Dendritic cell treated with granulocyte-macrophage colony-stimulating factor and Interleukin-4, amounts not matched to agents 40 ng/mL and 50 ng/mL, for 4 days (primary cell): ENCODE measurements around the gene SLX9.

Experiments used
- H3K27ac Mint-ChIP-seq: one replicate; pipeline ENCODE4 v1.8.0; 2022; ENCODE audit warnings: mild to moderate bottlenecking, mixed read lengths
- H3K27me3 Mint-ChIP-seq: one replicate; pipeline ENCODE4 v1.8.0; 2022; ENCODE audit warnings: mild to moderate bottlenecking, mixed read lengths
- H3K36me3 Mint-ChIP-seq: one replicate; pipeline ENCODE4 v1.8.0; 2022; ENCODE audit warnings: low read depth, mixed read lengths
- H3K4me1 Mint-ChIP-seq: one replicate; pipeline ENCODE4 v1.8.0; 2022; ENCODE audit warnings: low read depth, mixed read lengths
- H3K4me3 Mint-ChIP-seq: one replicate; pipeline ENCODE4 v1.8.0; 2022; ENCODE audit warnings: mild to moderate bottlenecking, moderate library complexity, mixed read lengths
- H3K9me3 Mint-ChIP-seq: one replicate; pipeline ENCODE4 v1.8.0; 2022; ENCODE audit warnings: mixed read lengths
- intact Hi-C: fragments of 100-400 bp; cut with micrococcal nuclease; formaldehyde crosslinking; loops from one replicate; pipeline ENCODE4 v1.15.0; 2022

SLX9 gene

DNA sequence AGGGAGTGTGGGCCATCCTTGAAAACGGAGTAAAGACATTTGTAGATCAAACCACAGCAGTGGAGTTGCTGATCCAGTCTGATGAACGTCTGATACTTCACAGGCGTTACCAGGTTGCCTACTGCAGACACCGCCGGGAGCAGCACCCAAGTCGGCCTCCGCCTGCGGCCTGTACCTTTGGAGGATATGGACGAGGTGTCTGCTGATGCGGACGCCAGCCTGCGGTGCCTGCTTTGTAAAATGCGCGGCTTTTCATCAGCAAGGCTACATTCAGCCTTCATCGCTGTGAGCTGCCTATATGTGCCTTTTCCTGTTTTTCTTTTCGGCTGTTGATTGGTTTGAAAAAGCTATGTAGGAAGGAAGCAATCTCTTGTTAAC is 16.0 kb downstream of the SLX9 start:
- Mint-ChIP-seq H3K36me3 (peaks cover 99% of the 10 kb centered on the region), H3K27me3 (no peaks in the 10 kb centered on the region), H3K27ac (no peak overlapping the region), H3K9me3 (no peaks in the 10 kb centered on the region), H3K4me3 (no peak overlapping the region), H3K4me1 (no peaks in the 10 kb centered on the region)
- intact Hi-C loops: no loop called here

DNA sequence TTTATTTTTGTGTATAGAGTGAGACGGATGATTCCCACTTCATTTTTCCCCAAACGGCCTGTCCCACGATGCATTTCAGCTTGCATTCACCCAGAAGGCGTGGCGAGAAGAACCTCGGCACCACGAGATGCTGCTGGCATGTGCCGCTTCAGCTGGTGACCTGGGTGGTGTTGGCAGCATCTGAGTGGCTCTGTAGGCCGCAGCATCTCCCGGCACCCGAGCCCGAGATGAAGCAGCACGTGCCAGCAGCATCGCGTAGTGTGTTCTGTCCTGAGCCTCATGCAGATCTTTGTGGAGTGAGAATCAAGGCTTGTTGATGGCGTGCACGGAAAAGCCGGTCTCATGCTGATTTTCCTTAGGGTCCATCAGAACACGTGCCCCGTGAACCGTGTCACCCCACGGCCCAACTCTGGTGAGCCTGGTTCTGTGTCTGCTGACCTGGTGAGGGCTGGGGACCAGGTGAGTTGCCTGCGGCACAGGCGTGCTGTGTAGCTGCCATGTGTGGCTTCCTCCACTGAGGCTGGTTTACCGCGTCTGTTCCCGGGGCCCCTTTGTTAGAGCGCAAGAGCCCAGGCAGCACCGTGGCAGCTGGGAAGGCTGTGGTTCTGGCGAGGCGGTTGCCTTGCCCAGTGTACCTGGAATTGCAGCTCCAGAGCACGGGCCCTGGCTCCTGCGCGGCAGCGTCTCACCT is 16.7 kb downstream of the SLX9 start:
- H3K9me3 Mint-ChIP-seq: no peaks in the 10 kb centered on the region
- intact Hi-C loops: no loop called here
- no peak overlapping the region for H3K27ac Mint-ChIP-seq
- no peaks in the 10 kb centered on the region for H3K4me1 Mint-ChIP-seq
- H3K4me3 Mint-ChIP-seq: no peak overlapping the region
- H3K36me3 Mint-ChIP-seq: peaks cover 99% of the 10 kb centered on the region
- H3K27me3 Mint-ChIP-seq: no peaks in the 10 kb centered on the region

DNA sequence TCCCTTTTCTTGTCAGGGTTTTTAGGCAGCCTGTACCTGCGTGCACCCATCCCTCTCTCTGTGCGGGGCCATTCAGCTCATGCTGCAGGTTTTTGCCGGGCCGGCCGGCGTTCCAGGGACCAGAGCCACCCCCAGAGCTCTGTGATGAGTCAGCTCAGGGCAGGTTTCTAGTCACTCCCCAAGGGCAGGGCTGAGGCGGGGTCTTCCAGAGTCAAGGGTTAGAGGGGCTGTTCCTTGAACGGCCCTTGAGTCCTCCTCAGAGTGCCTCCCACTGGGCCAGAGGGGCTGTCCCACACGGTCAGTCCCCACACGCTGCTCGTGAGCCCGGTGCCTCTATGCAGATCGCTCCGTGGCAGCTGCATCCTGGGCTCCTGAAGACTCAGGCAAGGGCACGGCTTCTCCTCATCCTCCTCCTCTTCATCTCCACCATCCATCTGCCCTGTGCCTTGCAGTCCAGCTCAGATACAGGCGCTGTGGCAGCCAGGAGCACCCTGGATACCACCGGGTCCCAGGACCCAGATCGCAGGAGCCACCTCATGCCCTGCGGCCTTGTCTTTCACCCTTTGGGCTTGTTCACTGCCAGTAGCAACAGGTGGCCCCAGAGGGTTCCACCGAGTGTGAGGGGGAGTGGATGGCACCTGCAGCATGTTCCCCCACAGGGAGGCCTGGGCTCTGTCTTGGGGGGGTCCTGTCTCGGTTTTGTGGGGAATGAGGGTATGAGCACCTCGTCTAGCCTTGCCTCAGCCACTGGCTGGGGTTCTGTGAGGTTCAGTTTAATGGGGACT is 17.4 kb downstream of the SLX9 start:
- Mint-ChIP-seq H3K36me3 (peaks cover 99% of the 10 kb centered on the region), H3K27ac (no peak overlapping the region), H3K4me1 (no peaks in the 10 kb centered on the region), H3K9me3 (no peaks in the 10 kb centered on the region), H3K4me3 (no peak overlapping the region), H3K27me3 (no peaks in the 10 kb centered on the region)
- intact Hi-C loops: no loop called here

DNA sequence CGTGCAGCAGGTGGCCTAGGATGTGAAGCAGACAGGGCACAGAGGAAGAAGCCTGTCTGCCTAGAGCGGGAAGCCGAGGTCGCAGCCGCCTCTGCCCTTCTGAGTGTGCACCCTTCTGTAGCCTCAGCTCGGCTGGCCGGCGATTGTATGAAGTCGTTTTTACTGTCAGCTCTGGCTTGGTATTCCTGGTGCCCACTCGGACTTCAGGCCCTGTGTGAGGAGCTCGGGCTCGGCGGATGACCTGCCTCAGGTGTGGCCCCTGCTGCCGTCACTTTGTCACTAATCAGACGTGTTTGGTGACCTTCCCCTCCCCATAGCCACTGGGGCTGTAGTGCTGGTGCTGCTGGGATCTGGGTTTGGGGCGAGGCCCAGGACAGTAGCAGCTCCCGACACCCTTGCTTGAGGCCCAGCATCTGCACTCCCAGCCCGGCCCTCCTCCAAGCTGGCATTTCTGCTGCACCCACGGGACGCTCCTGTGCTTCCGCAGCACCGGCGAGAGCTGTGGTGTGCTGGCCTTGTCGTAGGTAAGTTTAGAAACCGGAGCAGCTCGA is 18.1 kb downstream of the SLX9 start:
- Mint-ChIP-seq H3K27ac (no peak overlapping the region), H3K4me3 (no peak overlapping the region), H3K4me1 (no peaks in the 10 kb centered on the region), H3K9me3 (no peaks in the 10 kb centered on the region), H3K27me3 (no peaks in the 10 kb centered on the region), H3K36me3 (peaks cover 99% of the 10 kb centered on the region)
- intact Hi-C loops: no loop called here

DNA sequence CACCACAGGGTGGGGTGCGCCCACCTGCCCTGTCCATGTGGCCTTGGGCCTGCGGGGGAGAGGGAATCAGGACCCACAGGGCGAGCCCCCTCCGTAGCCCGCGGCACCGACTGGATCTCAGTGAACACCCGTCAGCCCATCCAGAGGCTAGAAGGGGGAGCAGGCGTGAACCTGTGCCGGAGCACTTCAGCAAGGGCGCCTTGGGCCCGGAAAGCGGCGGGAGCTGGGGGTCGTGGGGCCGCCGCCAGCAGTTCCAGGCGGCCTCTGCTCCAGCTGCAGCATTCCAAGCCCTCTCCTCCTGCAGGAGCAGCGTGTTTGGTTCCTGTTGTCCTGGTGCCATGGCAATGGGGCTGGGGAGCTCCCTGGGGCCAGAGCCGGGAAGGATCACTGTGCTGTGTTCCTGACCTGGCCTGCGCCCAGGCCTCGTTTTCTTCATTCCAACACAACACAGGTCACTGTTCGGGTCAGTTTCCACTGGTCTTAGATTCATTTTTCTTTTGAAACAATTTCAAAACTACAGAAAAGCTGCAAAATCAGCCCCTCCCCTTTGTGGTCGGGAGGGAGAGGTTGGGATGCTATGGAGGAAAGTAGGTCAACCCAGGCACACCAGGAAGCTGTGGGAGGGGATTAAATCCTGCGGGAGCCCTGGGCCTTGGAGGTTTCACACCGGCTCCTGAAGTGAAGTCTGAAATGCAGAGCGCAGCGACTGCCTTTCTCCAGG is 18.8 kb downstream of the SLX9 start:
- Mint-ChIP-seq H3K27me3 (no peaks in the 10 kb centered on the region), H3K4me1 (no peaks in the 10 kb centered on the region), H3K27ac (no peak overlapping the region), H3K36me3 (peaks cover 99% of the 10 kb centered on the region), H3K9me3 (no peaks in the 10 kb centered on the region), H3K4me3 (no peak overlapping the region)
- intact Hi-C loops: no loop called here

DNA sequence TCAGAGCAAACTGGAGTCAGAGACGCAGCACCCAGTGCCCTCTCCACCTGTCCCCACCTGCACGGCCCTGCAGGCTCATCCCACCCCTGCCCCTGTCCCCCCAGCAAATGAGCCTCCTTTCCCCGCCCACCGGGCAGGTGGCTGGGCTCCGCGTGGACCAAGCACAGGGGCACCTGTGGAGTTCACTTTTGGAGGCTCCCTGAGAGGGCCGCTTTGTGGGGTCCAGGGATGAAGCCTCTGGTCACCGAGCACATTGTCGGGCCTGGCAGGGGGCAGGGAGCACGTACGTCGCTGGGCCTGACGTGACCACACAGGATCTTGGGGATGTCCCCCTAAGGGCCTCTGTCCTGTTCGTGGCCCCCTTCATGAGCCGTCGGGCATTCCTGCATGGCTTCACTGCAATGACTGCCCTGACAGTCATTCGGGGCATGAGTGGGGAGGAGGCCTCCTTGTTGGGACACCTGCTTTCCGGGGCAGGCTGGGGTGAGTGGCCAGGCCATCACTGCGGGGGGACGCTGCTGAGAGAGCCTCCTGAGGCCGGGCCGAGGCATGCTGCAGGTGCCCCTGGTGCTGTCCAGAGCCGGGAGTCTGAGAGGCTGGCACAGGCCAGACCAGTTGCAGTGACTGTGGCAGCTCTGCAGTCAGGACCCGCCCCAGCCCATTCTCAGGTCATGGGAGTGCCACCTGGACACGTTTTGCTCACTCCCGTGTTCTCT is 19.7 kb downstream of the SLX9 start:
- intact Hi-C loops: no loop called here
- Mint-ChIP-seq H3K4me3 (no peak overlapping the region), H3K36me3 (peaks cover 97% of the 10 kb centered on the region), H3K27ac (no peak overlapping the region), H3K27me3 (peaks cover 2% of the 10 kb centered on the region), H3K9me3 (no peaks in the 10 kb centered on the region), H3K4me1 (peaks cover 3% of the 10 kb centered on the region)

DNA sequence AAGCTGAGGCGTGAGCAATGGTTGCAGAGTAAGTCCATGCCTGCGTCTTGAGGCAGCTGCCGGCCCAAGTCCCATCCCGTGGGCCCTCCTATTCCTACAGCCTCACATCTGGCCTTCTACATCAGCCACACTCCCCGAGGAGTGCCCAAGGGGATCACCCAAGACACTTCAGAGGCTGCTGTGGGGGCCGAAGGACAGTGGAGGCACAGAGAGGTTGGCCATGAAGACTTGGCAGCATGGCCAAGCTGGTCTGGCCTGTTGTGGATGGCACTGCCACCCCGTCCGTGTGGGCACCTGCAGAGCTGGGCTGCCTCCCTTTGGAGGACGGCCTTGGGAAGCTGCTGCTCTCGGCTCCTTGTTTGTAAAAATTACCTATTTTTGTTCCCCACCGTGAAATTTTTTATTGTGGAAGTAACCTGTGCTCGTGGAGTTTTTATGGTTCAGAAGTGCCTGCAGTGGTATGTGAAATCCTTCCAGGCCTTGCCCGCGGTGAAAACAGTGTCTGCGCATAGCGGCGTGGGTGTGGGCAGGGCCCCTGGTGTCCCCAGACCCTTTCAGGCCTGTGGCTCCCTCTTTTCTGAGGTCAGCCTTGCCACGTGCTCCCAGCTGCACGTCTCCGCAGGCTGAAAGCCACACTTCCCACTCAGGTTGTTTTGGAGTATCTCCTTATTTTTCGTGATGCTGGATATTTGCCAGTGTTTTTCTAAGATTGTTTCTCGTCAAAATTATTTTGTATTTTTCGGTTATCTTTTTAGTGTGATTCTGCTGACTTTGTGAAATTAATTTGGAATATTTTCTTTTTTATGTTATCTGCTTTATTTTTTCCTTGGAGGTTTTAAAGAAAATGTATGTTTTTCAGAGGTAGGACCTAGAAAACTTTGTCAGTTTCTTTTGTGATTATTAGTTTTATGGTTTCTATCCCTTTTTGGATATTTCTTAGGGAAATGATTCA is 20.6 kb downstream of the SLX9 start:
- Mint-ChIP-seq H3K27ac (no peak overlapping the region), H3K4me3 (no peak overlapping the region), H3K27me3 (peaks cover 2% of the 10 kb centered on the region), H3K9me3 (no peaks in the 10 kb centered on the region), H3K4me1 (peaks cover 11% of the 10 kb centered on the region), H3K36me3 (peaks cover 97% of the 10 kb centered on the region)
- intact Hi-C loops: no loop called here

DNA sequence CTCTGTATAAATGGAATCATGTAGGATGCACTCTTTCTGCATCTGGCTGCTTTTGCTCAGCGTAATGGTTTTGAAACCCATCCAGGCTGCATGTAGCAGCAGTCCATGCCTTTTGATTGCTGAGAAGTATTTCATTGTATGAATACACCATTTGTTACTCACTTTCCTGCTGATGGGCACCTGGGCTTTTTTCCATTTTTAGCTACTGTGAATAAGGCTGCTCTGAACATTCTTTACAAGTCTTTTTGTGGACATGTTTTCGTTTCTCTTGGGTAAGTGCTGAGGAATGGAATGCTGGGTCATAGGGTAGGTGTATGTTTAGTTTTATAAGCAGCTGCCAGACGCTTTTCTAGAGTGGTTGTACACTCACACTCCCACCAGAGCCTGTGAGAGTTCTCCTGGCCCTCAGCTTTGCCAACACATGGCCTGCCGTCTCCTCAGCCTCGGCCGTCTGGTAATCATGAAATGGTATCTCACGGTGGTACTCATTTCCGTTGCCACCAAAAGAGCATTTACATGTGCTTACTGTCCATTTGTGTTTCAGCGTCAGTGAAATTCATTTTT is 22.7 kb downstream of the SLX9 start:
- H3K36me3 Mint-ChIP-seq: peaks cover 92% of the 10 kb centered on the region
- H3K27ac Mint-ChIP-seq: no peak overlapping the region
- peaks cover 6% of the 10 kb centered on the region for H3K27me3 Mint-ChIP-seq
- H3K4me3 Mint-ChIP-seq: no peak overlapping the region
- no peaks in the 10 kb centered on the region for H3K9me3 Mint-ChIP-seq
- intact Hi-C loops: no loop called here
- peaks cover 31% of the 10 kb centered on the region for H3K4me1 Mint-ChIP-seq

DNA sequence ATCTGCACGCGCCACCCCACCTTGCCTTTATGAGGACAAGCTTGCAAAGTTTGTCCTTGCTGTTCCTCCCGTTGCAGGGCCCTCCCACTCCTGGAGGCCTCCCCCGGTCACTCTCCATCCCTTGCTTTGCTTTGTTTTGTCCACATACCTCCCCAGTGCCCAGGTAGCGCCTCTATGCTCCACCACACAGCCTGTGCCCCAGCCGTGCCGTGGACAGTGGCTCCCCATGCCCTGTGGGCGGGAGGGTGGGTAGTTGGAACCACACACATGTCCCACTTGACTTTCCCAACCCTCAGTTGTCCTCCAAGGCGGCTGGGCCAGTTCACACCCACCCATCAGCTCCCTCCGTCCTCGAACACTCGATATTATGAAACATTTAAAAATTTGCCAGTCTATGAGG is 24.6 kb downstream of the SLX9 start:
- Mint-ChIP-seq H3K27me3 (peaks cover 6% of the 10 kb centered on the region), H3K4me3 (no peak overlapping the region), H3K9me3 (no peaks in the 10 kb centered on the region), H3K27ac (no peak overlapping the region), H3K36me3 (peaks cover 92% of the 10 kb centered on the region), H3K4me1 (peaks cover 49% of the 10 kb centered on the region)
- intact Hi-C loops: no loop called here

DNA sequence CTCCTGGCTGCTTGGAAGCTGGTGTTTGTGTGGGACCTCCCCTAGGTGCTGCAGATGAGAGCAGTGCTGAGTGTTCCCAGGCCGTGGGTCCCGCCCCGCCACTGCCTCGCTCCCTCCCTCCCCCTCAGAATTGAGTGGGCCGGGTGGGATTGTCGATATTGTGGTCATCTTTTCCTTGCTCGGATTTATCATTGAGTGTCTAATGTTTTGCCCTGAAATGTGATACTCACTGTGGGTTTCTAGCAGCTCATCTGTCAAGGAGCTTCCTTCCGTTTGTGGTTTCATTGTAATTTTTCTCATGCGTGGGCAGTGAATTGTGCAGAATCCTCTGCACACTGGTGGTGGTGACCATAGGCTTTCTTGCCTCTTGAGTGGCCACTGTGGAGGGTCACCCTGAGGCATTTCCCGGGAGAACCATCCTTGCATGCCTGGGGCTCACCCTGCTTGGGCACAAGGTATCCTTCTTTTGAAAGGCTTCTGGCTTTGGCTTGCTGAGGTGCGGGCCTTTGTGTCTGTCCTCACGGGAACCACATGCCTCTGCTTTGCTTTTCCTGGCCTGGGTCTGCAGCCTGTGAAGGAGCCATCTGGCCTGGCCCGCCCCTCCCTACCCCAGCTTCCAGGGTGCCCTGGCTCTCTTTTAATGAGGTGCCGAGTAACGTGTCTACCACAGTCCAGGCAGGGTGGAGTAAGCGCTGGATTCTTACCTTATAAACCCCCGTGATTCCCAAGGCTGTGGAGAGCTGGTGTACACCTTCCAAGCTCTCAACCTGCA is 25.6 kb downstream of the SLX9 start:
- Mint-ChIP-seq H3K27ac (no peak overlapping the region), H3K9me3 (no peaks in the 10 kb centered on the region), H3K36me3 (peaks cover 92% of the 10 kb centered on the region), H3K27me3 (peaks cover 6% of the 10 kb centered on the region), H3K4me3 (no peak overlapping the region), H3K4me1 (peaks cover 59% of the 10 kb centered on the region)
- intact Hi-C loops: no loop called here

DNA sequence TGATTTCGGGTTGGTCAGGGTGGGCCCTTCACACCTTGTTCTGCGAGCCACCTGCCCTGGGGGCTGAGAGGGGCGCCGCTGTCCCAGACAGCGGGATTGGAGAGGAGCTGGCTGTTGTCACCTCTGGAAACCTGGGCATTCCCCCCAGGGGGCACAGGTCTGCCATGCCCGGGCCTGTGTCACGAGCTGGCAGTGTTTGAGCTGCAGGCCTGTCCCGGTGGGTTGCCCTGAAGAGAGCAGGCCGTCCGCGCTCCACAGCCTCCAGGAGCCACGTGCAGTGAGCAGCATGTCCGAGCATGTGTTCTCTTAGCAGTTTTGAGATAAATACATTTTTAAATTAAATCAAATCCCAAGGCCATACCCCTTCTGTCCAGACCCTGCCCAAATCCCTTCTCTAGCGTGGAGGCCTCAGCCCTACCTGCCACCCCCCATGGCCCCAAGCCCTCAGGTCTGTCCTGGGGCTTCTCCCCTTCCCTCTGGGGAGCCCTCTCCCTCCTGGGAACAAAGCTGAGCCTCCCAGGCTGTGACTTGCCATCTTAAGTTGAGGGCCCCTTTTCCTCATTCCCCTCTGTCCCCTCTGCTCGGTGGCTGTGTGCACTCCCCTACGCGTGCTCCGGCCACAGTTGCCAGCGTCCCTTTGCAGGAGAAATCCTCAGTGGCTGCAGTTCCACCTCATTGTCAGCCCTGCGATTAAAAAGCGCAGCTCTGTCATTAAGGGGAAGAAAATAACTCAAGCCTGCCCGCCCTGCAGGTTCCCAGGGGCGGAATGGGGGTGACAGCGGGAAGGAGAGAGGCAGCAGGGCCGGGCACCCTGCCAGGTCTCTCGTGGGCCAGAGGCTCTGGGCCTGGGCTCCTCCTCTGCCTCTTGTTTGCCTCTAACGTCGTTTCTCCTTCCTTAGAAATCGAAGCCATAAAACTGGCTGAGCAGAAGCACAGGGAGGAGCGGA is 26.6 kb downstream of the SLX9 start:
- intact Hi-C loops: no loop called here
- Mint-ChIP-seq H3K36me3 (peaks cover 92% of the 10 kb centered on the region), H3K4me1 (peaks cover 61% of the 10 kb centered on the region), H3K9me3 (no peaks in the 10 kb centered on the region), H3K4me3 (no peak overlapping the region), H3K27me3 (peaks cover 6% of the 10 kb centered on the region), H3K27ac (no peak overlapping the region)
